Right atrium auricular region (tissue), 2 donors: ENCODE results near the gene TP73. TPM values are rescaled to one million over a fixed set of nuclear protein-coding genes. Genes with fewer than 3 reads are reported as not detected.

ENCODE experiments used
- DNase-seq: peaks from one replicate; pipeline ENCODE4 v3.0.0-alpha.2; 2019; ENCODE audit warnings: low spot score
- H3K27ac ChIP-seq, 2 donors: fragments of 200-600 bp; sonication (generic); 1 replicate in 1 of 2; 2 replicates in 1 of 2; pipeline ENCODE4 v1.5.1; 2016 to 2019
- H3K27me3 ChIP-seq, 2 donors: fragments of 200-600 bp; sonication (generic); one replicate each; pipeline versions ENCODE4 v1.5.1 to v1.6.0; 2017 to 2019
- H3K36me3 ChIP-seq: fragments of 200-600 bp; sonication (generic); one replicate; pipeline ENCODE4 v1.5.1; 2016
- H3K4me1 ChIP-seq, 2 donors: fragments of 200-600 bp; sonication (generic); one replicate each; pipeline versions ENCODE4 v1.5.1 to v1.6.0; 2017 to 2019
- H3K4me3 ChIP-seq, 2 donors: fragments of 200-600 bp; sonication (generic); 1 replicate in 1 of 2; 2 replicates in 1 of 2; pipeline ENCODE4 v1.5.1; 2017 to 2019; ENCODE audit warnings: mild to moderate bottlenecking in 1 of 2, moderate library complexity in 1 of 2
- H3K9me3 ChIP-seq, 2 donors: fragments of 200-600 bp; sonication (generic); one replicate each; pipeline ENCODE4 v1.5.1; 2019
- CTCF ChIP-seq, 2 donors: fragments of 200-600 bp; sonication (generic); IDR thresholded peaks; one replicate each; pipeline ENCODE4 v1.5.1; 2019; ENCODE audit warnings: antibody characterized with exemption in 2 of 2
- total RNA-seq, 2 donors: library from RNA; depleted of rRNA; stranded (reverse); fragments of >200 nt; gene quantifications; one replicate each; pipeline ENCODE4 v1.1.0, GENCODE V29; 2016

The TP73 gene
- total RNA-seq, 2 donors from 2014 or later, result 0.16 TPM; not detected in 1

GRCh38 chr1:3752400-3752945 is 100.2 kb downstream of the TP73 start, which contains the start of gene CCDC27:
TSS of gene CCDC27 (plus strand) at chr1:3752450. CDS start at chr1:3752482, 32 bp downstream.
- H3K4me1 ChIP-seq, result peaks cover 0 to 5% of the 10 kb centered on the region in 2 donors
- DNase-seq, result no peak
- no peak within 1 kb of the TSS for H3K4me3 ChIP-seq
- H3K27ac ChIP-seq, result no peak within 1 kb of the TSS
- no peaks in the 10 kb centered on the region for H3K9me3 ChIP-seq
- TF ChIP-seq CTCF (IDR thresholded peaks at IDR 0.05), result no peak
- no peaks in the 10 kb centered on the region for H3K27me3 ChIP-seq
- H3K36me3 ChIP-seq, result no peaks in the 10 kb centered on the region

DNA sequence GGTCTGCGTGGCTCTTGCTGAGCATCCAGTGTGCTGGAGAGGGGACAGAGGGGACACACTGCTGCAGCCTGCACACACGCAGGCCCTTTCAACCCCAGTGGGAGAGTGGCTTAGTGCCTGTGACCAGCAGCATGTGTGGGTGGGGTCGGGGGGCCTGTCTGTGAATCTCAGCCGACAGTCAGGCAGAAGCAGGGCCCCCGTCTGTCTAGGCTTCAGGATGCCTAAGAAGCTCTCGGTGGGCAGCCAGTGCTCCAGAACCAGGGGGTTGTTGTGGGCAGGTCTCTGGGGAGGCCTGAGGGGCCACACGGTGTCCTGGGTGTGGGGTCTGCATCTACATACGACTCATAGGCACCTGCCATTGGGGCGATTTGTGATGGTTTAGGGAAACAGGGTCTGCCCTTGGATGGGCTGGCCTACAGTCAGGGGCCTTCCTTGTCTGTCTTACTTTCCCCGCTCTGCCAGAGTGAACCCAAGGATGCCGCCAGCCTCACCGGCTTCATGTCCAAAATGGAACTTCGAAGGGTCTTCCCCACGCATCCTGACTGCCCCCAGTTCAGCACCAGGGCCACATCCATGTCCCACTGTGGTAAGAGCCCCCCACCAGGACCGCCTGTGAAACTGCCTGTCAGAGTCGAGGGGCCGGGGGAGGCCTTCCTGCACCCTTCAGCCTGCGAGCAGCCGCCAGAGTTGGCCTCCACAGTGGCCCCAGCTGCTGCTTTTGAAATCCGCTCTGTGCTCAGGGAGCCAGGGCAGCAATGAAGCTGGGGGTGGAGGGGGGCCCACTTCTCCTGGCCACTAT is 101.5 kb downstream of the TP73 start:
- Histone ChIP-seq H3K27ac (no peak overlapping the region), H3K27me3 (no peaks in the 10 kb centered on the region), H3K9me3 (no peaks in the 10 kb centered on the region), H3K36me3 (no peaks in the 10 kb centered on the region), H3K4me1 (no peaks in the 10 kb centered on the region), H3K4me3 (no peak overlapping the region)
- TF ChIP-seq CTCF (IDR thresholded peaks at IDR 0.05), result no peak
- DNase-seq, result no peak

DNA sequence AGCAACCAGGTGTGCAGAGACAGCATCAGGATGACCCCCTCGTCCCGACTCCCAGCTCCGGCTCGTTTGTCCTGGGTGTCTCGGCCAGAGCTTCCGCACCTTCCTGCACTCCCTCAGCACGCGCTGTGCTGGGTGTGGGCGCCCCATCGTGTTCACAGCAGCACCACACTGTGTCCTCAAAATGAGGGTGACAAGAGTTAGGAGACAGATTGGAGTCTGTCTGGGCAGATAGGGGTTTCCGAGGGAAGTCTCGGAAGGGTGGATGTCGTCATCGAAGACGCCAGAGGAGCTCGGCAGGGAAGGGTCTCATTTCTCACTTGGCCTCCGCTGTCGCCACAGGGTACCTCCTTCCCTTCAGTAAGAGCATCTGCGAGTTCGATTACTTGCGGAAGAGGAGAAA is 104.1 kb downstream of the TP73 start:
- no peak overlapping the region for H3K27ac ChIP-seq
- H3K4me3 ChIP-seq, result no peak overlapping the region
- no peaks in the 10 kb centered on the region for H3K9me3 ChIP-seq
- no peak for TF ChIP-seq CTCF (IDR thresholded peaks at IDR 0.05)
- H3K36me3 ChIP-seq, result no peaks in the 10 kb centered on the region
- no peaks in the 10 kb centered on the region for H3K4me1 ChIP-seq
- H3K27me3 ChIP-seq, result no peaks in the 10 kb centered on the region
- no peak for DNase-seq

DNA sequence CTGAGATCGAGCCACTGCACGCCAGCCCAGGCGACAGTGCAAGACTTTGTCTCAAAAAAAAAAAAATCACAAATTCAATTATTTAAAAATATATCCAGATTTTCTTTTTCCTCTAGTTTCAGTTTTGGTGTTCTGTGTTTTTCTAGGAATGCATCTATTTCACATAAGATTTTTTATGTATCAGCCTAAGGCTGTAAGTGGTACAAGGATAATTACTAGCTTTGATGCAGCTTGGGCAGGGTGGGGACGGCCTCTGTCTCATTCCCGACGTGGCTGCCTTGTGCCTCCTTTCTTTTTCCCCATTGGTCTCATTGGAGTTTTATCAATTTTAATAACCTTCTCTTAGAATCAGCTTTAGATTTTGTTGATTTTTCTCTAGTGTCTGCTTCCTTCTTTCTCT is 106.8 kb downstream of the TP73 start:
- no peak for DNase-seq
- H3K4me1 ChIP-seq, result no peaks in the 10 kb centered on the region
- H3K27ac ChIP-seq, result no peak overlapping the region
- H3K9me3 ChIP-seq, result no peaks in the 10 kb centered on the region
- no peak for TF ChIP-seq CTCF (IDR thresholded peaks at IDR 0.05)
- no peak overlapping the region for H3K4me3 ChIP-seq
- no peaks in the 10 kb centered on the region for H3K36me3 ChIP-seq
- H3K27me3 ChIP-seq, result no peaks in the 10 kb centered on the region

- Histone ChIP-seq H3K36me3 (no peaks in the 10 kb centered on the region), H3K27me3 (no peaks in the 10 kb centered on the region), H3K27ac (no peak overlapping the region)
Measured at GRCh38 chr1:3759796-3760195, 107.5 kb downstream of the TP73 start.

More at GRCh38 chr1:3759796-3760195, 107.5 kb downstream of the TP73 start:
- Histone ChIP-seq H3K4me1 (no peaks in the 10 kb centered on the region), H3K4me3 (no peak overlapping the region), H3K9me3 (no peaks in the 10 kb centered on the region)
- no peak for TF ChIP-seq CTCF (IDR thresholded peaks at IDR 0.05)
- no peak for DNase-seq
